HG03442 (cell line): ENCODE data around the gene TMOD1.
"Not testable (repeated sequence)": the region's sequence is repeated elsewhere in the genome, so short reads cannot be mapped to it uniquely, and the experiment has no call there.

Experiments
- ATAC-seq: cut with Tn5 transposase; IDR thresholded peaks from one replicate; pipeline ENCODE4 v1.9.1; 2021; ENCODE audit warnings: mild to moderate bottlenecking, moderate library complexity; ENCODE audit not compliant: unreplicated experiment

Gene TMOD1

GRCh38 chr9:97586909-97587308, 85.4 kb downstream of the TMOD1 start:
- ATAC-seq, result not testable (repeated sequence)

GRCh38 chr9:97591535-97591934, 90.1 kb downstream of the TMOD1 start:
- no peak for ATAC-seq

GRCh38 chr9:97592126-97592525, 90.7 kb downstream of the TMOD1 start:
- no peak for ATAC-seq

- ATAC-seq, result no peak
Observed at GRCh38 chr9:97593960-97594359, 92.5 kb downstream of the TMOD1 start.

GRCh38 chr9:97594381-97594921, 93.0 kb downstream of the TMOD1 start:
- no peak for ATAC-seq

GRCh38 chr9:97596906-97597305, 95.4 kb downstream of the TMOD1 start:
- ATAC-seq, result no peak

GRCh38 chr9:97598461-97599288, 97.2 kb downstream of the TMOD1 start:
- peak; percentile 77 for ATAC-seq

- no peak for ATAC-seq
Observed at GRCh38 chr9:97599314-97599846, 97.9 kb downstream of the TMOD1 start.

- no peak for ATAC-seq
Observed at GRCh38 chr9:97600531-97601227, 99.2 kb downstream of the TMOD1 start.

GRCh38 chr9:97601228-97601898, 99.9 kb downstream of the TMOD1 start:
- no peak for ATAC-seq

- no peak for ATAC-seq
Observed at GRCh38 chr9:97602430-97602829, 101.0 kb downstream of the TMOD1 start.

GRCh38 chr9:97604901-97605645, 103.6 kb downstream of the TMOD1 start:
- no peak for ATAC-seq

- ATAC-seq, result no peak
Observed at GRCh38 chr9:97615439-97616072, 114.1 kb downstream of the TMOD1 start.

- peak; percentile 50 for ATAC-seq
Observed at GRCh38 chr9:97617939-97618416, 116.5 kb downstream of the TMOD1 start.

- not testable (repeated sequence) for ATAC-seq
Observed at GRCh38 chr9:97620063-97620462, 118.6 kb downstream of the TMOD1 start.

GRCh38 chr9:97622483-97622882, 121.0 kb downstream of the TMOD1 start:
- ATAC-seq, result not testable (repeated sequence)

GRCh38 chr9:97623946-97624345, 122.5 kb downstream of the TMOD1 start:
- ATAC-seq, result no peak

- no peak for ATAC-seq
Observed at GRCh38 chr9:97625620-97626019, 124.2 kb downstream of the TMOD1 start.

- no peak for ATAC-seq
Observed at GRCh38 chr9:97627624-97628023, 126.2 kb downstream of the TMOD1 start.

- ATAC-seq, result no peak
Observed at GRCh38 chr9:97628668-97629067, 127.2 kb downstream of the TMOD1 start.
